ENCODE measurements around the gene ACVR2A. TPM values are rescaled to one million over a fixed set of nuclear protein-coding genes. Genes with fewer than 3 reads are reported as not detected.

The ACVR2A gene
- total RNA-seq, 2 donors from 2014 or later = 1.1 to 3.5 TPM

DNA sequence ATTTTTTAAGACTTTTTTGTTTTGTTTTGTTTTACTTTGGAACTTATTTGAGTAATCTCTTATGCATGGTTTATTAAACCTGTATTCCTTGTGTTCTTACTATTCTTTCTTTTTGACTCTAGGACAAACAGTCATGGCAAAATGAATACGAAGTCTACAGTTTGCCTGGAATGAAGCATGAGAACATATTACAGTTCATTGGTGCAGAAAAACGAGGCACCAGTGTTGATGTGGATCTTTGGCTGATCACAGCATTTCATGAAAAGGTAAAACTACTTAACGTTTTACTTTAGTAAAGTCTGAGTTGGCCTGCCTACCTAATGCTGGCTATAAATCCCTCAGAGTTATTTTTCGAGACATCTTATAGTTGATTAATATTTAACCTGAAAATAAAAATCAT, 72.3 kb downstream of the ACVR2A start:
- Mint-ChIP-seq H3K27ac (no peak overlapping the region), H3K27me3 (no peaks in the 10 kb centered on the region), H3K36me3 (no peaks in the 10 kb centered on the region), H3K9me3 (no peaks in the 10 kb centered on the region), H3K4me3 (no peak overlapping the region), H3K4me1 (ENCODE audit: low read depth in 2 of 2) (no peaks in the 10 kb centered on the region)
- DNase-seq (ENCODE audit: low spot score) (no peak), ATAC-seq (no peak)

- no peak overlapping the region for H3K4me3 Mint-ChIP-seq
- no peaks in the 10 kb centered on the region for H3K27me3 Mint-ChIP-seq
- peaks cover 0 to 3% of the 10 kb centered on the region in 2 donors for H3K4me1 Mint-ChIP-seq (ENCODE audit: low read depth in 2 of 2)
These were observed 79.0 kb downstream of the ACVR2A start for GRCh38 chr2:147923846-147924245.

GRCh38 chr2:147924647-147925046, 79.8 kb downstream of the ACVR2A start:
- Mint-ChIP-seq H3K27me3 (no peaks in the 10 kb centered on the region), H3K9me3 (no peaks in the 10 kb centered on the region)

More at GRCh38 chr2:147923846-147924245, 79.0 kb downstream of the ACVR2A start:
- Mint-ChIP-seq H3K9me3 (no peaks in the 10 kb centered on the region), H3K27ac (no peak overlapping the region), H3K36me3 (no peaks in the 10 kb centered on the region)
- ATAC-seq (no peak), DNase-seq (ENCODE audit: low spot score) (no peak)

GRCh38 chr2:147925886-147926285, 81.1 kb downstream of the ACVR2A start:
- Mint-ChIP-seq H3K4me3 (no peak overlapping the region), H3K27me3 (no peaks in the 10 kb centered on the region), H3K27ac (peak overlapping the region in 1 of 2 donors; percentile 62)

More at GRCh38 chr2:147924647-147925046, 79.8 kb downstream of the ACVR2A start:
- DNase-seq (ENCODE audit: low spot score) (no peak), ATAC-seq (no peak)
- Mint-ChIP-seq H3K27ac (no peak overlapping the region), H3K36me3 (no peaks in the 10 kb centered on the region), H3K4me3 (no peak overlapping the region), H3K4me1 (ENCODE audit: low read depth in 2 of 2) (peaks cover 0 to 3% of the 10 kb centered on the region in 2 donors)

GRCh38 chr2:147927053-147927588, 82.3 kb downstream of the ACVR2A start:
- H3K4me1 Mint-ChIP-seq (ENCODE audit: low read depth in 2 of 2) = peaks cover 0 to 3% of the 10 kb centered on the region in 2 donors
- no peak overlapping the region for H3K4me3 Mint-ChIP-seq
- no peaks in the 10 kb centered on the region for H3K9me3 Mint-ChIP-seq
- ATAC-seq (no peak), DNase-seq (ENCODE audit: low spot score) (no peak)
- H3K27me3 Mint-ChIP-seq = no peaks in the 10 kb centered on the region
- no peak overlapping the region for H3K27ac Mint-ChIP-seq
- no peaks in the 10 kb centered on the region for H3K36me3 Mint-ChIP-seq

More at GRCh38 chr2:147925886-147926285, 81.1 kb downstream of the ACVR2A start:
- DNase-seq (ENCODE audit: low spot score) (no peak), ATAC-seq (no peak)
- Mint-ChIP-seq H3K36me3 (no peaks in the 10 kb centered on the region), H3K4me1 (ENCODE audit: low read depth in 2 of 2) (peaks cover 0 to 3% of the 10 kb centered on the region in 2 donors), H3K9me3 (no peaks in the 10 kb centered on the region)

DNA sequence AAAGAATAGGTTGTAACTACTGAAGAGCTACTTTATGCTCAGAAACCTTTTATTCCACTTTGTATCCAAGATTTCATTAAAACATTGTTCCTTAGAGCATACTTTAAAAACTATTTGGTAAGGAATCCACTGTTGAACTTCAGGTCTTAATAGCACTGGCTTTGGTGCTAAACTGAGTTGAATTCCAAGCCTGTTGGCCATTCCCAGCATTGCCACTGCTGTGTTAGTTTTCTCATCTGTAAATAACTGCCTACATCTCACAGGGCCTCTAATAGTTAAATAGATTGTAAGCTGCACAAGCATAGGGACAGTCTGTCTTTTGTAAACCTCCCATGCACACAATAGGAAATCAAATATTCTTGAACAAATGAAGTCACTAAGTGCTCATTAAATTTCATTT, 89.1 kb downstream of the ACVR2A start:
- no peaks in the 10 kb centered on the region for H3K27me3 Mint-ChIP-seq
- H3K4me1 Mint-ChIP-seq (ENCODE audit: low read depth in 2 of 2) = no peaks in the 10 kb centered on the region
- ATAC-seq (no peak), DNase-seq (ENCODE audit: low spot score) (no peak)
- H3K36me3 Mint-ChIP-seq = peaks cover 4% of the 10 kb centered on the region
- no peak overlapping the region for H3K27ac Mint-ChIP-seq
- no peak overlapping the region for H3K4me3 Mint-ChIP-seq
- H3K9me3 Mint-ChIP-seq = no peaks in the 10 kb centered on the region

GRCh38 chr2:147934881-147935620, 90.2 kb downstream of the ACVR2A start:
- H3K36me3 Mint-ChIP-seq = peaks cover 4% of the 10 kb centered on the region
- H3K27me3 Mint-ChIP-seq = no peaks in the 10 kb centered on the region
- H3K27ac Mint-ChIP-seq = no peak overlapping the region
- H3K4me1 Mint-ChIP-seq (ENCODE audit: low read depth in 2 of 2) = no peaks in the 10 kb centered on the region
- no peak for ATAC-seq
- H3K4me3 Mint-ChIP-seq = no peak overlapping the region
- no peaks in the 10 kb centered on the region for H3K9me3 Mint-ChIP-seq
- no peak for DNase-seq (ENCODE audit: low spot score)

DNA sequence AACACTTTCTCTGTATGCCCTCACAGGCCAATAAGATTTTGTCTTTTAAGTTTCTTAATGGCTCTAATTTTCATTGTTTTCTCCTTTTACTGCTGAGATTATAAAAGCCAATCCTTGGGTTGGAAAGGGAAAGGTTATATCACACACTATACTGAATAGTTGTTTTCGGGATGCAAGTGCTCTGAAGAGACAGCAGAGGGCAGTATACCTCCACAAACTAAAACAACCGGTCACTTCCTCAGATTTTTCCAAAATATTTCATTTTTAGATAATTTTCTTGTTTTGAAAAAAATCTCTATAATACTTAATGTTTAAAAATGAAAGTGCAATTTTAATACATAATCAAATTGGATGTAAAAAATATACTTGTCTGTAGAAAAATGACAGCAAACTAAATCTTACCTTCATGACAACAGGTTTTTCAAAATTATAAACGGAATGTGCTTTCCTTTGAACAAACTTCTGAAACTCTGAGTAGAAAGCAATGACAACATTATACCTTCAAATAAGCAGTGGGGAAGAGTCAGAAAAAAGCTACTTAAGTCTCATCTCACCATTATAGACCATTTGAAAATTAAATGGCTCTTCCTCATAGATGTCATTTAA, 93.0 kb downstream of the ACVR2A start:
- Mint-ChIP-seq H3K27me3 (no peaks in the 10 kb centered on the region), H3K9me3 (no peaks in the 10 kb centered on the region), H3K36me3 (peaks cover 8% of the 10 kb centered on the region), H3K4me3 (no peak overlapping the region), H3K4me1 (ENCODE audit: low read depth in 2 of 2) (no peaks in the 10 kb centered on the region), H3K27ac (no peak overlapping the region)
- ATAC-seq (no peak), DNase-seq (ENCODE audit: low spot score) (no peak)

- H3K27me3 Mint-ChIP-seq = no peaks in the 10 kb centered on the region
- no peak overlapping the region for H3K4me3 Mint-ChIP-seq
- DNase-seq (ENCODE audit: low spot score) = no peak
- no peak for ATAC-seq
- H3K9me3 Mint-ChIP-seq = no peaks in the 10 kb centered on the region
- peaks cover 8% of the 10 kb centered on the region for H3K36me3 Mint-ChIP-seq
- H3K4me1 Mint-ChIP-seq (ENCODE audit: low read depth in 2 of 2) = no peaks in the 10 kb centered on the region
- no peak overlapping the region for H3K27ac Mint-ChIP-seq
These were observed 94.5 kb downstream of the ACVR2A start for GRCh38 chr2:147939313-147939712.

GRCh38 chr2:147945660-147946059, 100.8 kb downstream of the ACVR2A start:
- Mint-ChIP-seq H3K4me1 (ENCODE audit: low read depth in 2 of 2) (no peaks in the 10 kb centered on the region), H3K9me3 (no peaks in the 10 kb centered on the region), H3K36me3 (peaks cover 4% of the 10 kb centered on the region), H3K4me3 (no peak overlapping the region), H3K27ac (no peak overlapping the region), H3K27me3 (no peaks in the 10 kb centered on the region)
- ATAC-seq = no peak
- no peak for DNase-seq (ENCODE audit: low spot score)

DNA sequence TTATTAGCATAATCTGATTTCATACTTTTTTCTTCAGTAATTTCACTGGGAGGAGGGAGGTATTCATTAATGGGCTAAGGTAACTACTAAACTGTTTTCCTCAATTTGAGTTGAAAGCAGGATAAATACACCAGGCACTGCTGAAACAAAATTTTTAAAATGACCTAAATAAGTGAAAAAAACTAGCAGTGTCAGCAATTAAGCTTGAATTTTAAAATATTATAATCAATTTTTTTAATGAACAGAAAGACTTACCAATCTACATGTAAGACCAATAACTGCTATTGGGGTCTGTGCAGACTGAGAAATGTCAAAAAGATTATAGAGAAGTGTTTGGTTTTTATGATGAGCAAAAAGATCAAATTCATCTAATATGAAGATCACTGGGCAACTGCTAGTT, 107.3 kb downstream of the ACVR2A start:
- no peak for DNase-seq (ENCODE audit: low spot score)
- H3K27me3 Mint-ChIP-seq = no peaks in the 10 kb centered on the region
- H3K36me3 Mint-ChIP-seq = peaks cover 6% of the 10 kb centered on the region
- no peak for ATAC-seq
- no peaks in the 10 kb centered on the region for H3K9me3 Mint-ChIP-seq
- no peaks in the 10 kb centered on the region for H3K4me1 Mint-ChIP-seq (ENCODE audit: low read depth in 2 of 2)
- H3K27ac Mint-ChIP-seq = no peak overlapping the region
- no peak overlapping the region for H3K4me3 Mint-ChIP-seq

DNA sequence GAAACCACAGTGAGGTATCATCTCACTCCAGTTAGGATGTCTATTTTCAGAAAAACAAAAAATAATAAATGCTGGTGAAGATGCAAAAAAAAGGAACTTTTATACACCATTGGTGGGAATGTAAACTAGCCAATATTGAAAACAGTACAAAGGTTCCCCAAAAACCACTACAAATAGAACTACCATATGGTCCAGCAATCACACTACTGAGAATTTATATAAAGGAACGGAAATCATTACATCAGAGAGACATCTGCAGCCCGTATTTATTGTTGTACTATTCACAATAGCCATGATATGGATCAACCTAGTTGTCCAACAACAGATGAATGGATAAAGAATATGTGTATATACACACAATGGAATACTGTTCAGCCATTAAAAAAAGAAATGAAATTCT, 123.7 kb downstream of the ACVR2A start:
- Mint-ChIP-seq H3K27me3 (no peaks in the 10 kb centered on the region), H3K9me3 (peaks cover 8% of the 10 kb centered on the region), H3K36me3 (peaks cover 53% of the 10 kb centered on the region), H3K4me3 (no peak overlapping the region), H3K27ac (no peak overlapping the region), H3K4me1 (ENCODE audit: low read depth in 2 of 2) (peaks cover 3 to 17% of the 10 kb centered on the region in 2 donors)
- DNase-seq (ENCODE audit: low spot score) (no peak), ATAC-seq (no peak)

DNA sequence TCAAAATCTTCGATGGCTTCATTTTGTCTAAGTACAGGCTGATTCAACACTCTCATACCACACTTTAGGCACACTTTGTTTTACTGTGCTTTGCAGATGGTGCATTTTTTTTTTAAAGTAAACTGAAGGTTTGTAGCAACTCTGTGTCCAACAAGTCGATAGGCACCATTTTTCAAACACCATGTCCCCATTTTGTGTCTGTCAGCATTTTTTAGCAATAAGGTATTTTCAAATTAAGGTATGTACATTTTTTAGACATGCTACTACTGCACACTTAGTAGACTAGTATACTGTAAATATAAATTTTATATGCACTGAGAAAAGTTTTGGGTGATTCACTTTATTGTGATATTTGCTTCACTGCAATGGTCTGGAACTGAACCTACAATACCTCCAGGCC, 131.3 kb downstream of the ACVR2A start:
- no peak for ATAC-seq
- no peak for DNase-seq (ENCODE audit: low spot score)

GRCh38 chr2:147977679-147978078, 132.8 kb downstream of the ACVR2A start:
- DNase-seq (ENCODE audit: low spot score) (no peak), ATAC-seq (peak; percentile 6 to 28)
- Mint-ChIP-seq H3K4me1 (ENCODE audit: low read depth in 2 of 2) (peaks cover 15 to 21% of the 10 kb centered on the region in 2 donors), H3K36me3 (peaks cover 6% of the 10 kb centered on the region), H3K27ac (no peak overlapping the region), H3K27me3 (no peaks in the 10 kb centered on the region), H3K9me3 (no peaks in the 10 kb centered on the region), H3K4me3 (no peak overlapping the region)

More for the DNA sequence above, 131.3 kb downstream of the ACVR2A start:
- peaks cover 6% of the 10 kb centered on the region for H3K36me3 Mint-ChIP-seq
- peaks cover 15 to 19% of the 10 kb centered on the region in 2 donors for H3K4me1 Mint-ChIP-seq (ENCODE audit: low read depth in 2 of 2)
- H3K4me3 Mint-ChIP-seq = no peak overlapping the region
- no peaks in the 10 kb centered on the region for H3K27me3 Mint-ChIP-seq
- H3K9me3 Mint-ChIP-seq = no peaks in the 10 kb centered on the region
- no peak overlapping the region for H3K27ac Mint-ChIP-seq
